Neural cell (in vitro differentiated cells): Measurements from ENCODE around the gene DHCR24. TPM values are rescaled to one million over a fixed set of nuclear protein-coding genes. Genes with fewer than 3 reads are reported as not detected.

Experiments used
- H2AFZ ChIP-seq: fragments of 200-600, 300-800 bp; sonication (generic), shearing (Covaris generic); 2 replicates; pipeline ENCODE4 v1.6.0; 2014; ENCODE audit warnings: low read depth, mild to moderate bottlenecking, antibody characterized with exemption, low read length, moderate library complexity
- H3F3A ChIP-seq: fragments of 200-600 bp; shearing (Covaris generic); 2 replicates; pipeline ENCODE4 v1.6.1; 2016; ENCODE audit warnings: mild to moderate bottlenecking, moderate library complexity, mixed read lengths, antibody characterized with exemption, low read length; ENCODE audit not compliant: insufficient read depth, poor library complexity, severe bottlenecking
- H3K27ac ChIP-seq: fragments of 200-600, 300-800 bp; sonication (generic), shearing (Covaris generic); 2 replicates; pipeline ENCODE4 v1.5.1; 2014; ENCODE audit warnings: mild to moderate bottlenecking, low read length, moderate library complexity
- H3K27me3 ChIP-seq: fragments of 300-800, 200-600 bp; sonication (generic), shearing (Covaris generic); 2 replicates; pipeline ENCODE4 v1.6.0; 2014; ENCODE audit warnings: mild to moderate bottlenecking, low read depth, low read length, moderate library complexity; ENCODE audit not compliant: insufficient read depth
- H3K36me3 ChIP-seq: fragments of 300-800, 200-600 bp; sonication (generic), shearing (Covaris generic); 2 replicates; pipeline ENCODE4 v1.5.1; 2014; ENCODE audit warnings: mild to moderate bottlenecking, antibody characterized with exemption, low read length, moderate library complexity; ENCODE audit not compliant: insufficient read depth
- H3K4me2 ChIP-seq: fragments of 300-800, 200-600 bp; sonication (generic), shearing (Covaris generic); 2 replicates; pipeline ENCODE4 v1.6.0; 2014; ENCODE audit warnings: mild to moderate bottlenecking, low read length
- H3K4me3 ChIP-seq: fragments of 300-800, 200-600 bp; sonication (generic), shearing (Covaris generic); 2 replicates; pipeline ENCODE4 v1.5.1; 2014; ENCODE audit warnings: mild to moderate bottlenecking, low read length, moderate library complexity
- H3K79me2 ChIP-seq: fragments of 200-600 bp; shearing (Covaris generic); replicated peaks from 2 replicates; pipeline ENCODE4 v1.6.0; 2014; ENCODE audit warnings: mild to moderate bottlenecking, low read length, moderate library complexity; ENCODE audit not compliant: insufficient read depth
- H3K9ac ChIP-seq: fragments of 300-800, 200-600 bp; sonication (generic), shearing (Covaris generic); 2 replicates; pipeline ENCODE4 v1.6.1; 2016; ENCODE audit warnings: mild to moderate bottlenecking, low read length, mixed read lengths
- H3K9me2 ChIP-seq: fragments of 200-600 bp; shearing (Covaris generic); 2 replicates; pipeline ENCODE4 v1.6.1; 2016; ENCODE audit warnings: mild to moderate bottlenecking, low read length, mixed read lengths; ENCODE audit not compliant: insufficient read depth
- H3K9me3 ChIP-seq: fragments of 200-600, 300-800 bp; sonication (generic), shearing (Covaris generic); 2 replicates; pipeline ENCODE4 v1.6.1; 2016; ENCODE audit warnings: mild to moderate bottlenecking, mixed run types, low read length, moderate library complexity, mixed read lengths
- H4K20me1 ChIP-seq: fragments of 200-600 bp; shearing (Covaris generic); 2 replicates; pipeline ENCODE4 v1.6.1; 2016; ENCODE audit warnings: mild to moderate bottlenecking, mixed run types; ENCODE audit not compliant: insufficient read depth
- EP300 ChIP-seq: fragments of 450-650 bp; conservative IDR thresholded peaks from 2 replicates; pipeline ENCODE4 v1.6.1; 2014; ENCODE audit warnings: antibody characterized with exemption, mild to moderate bottlenecking, moderate library complexity; ENCODE audit not compliant: poor library complexity, severe bottlenecking
- EZH2 ChIP-seq: fragments of 200-600, 300-800 bp; shearing (Covaris generic), sonication (generic); IDR thresholded peaks from 2 replicates; pipeline ENCODE4 v1.6.1; 2014; ENCODE audit warnings: antibody characterized with exemption, low read length, borderline replicate concordance, mild to moderate bottlenecking; ENCODE audit not compliant: insufficient read depth, poor library complexity, severe bottlenecking
- MXI1 ChIP-seq: fragments of 450-650 bp; conservative IDR thresholded peaks from 2 replicates; pipeline ENCODE4 v1.6.1; 2014; ENCODE audit warnings: antibody characterized with exemption, mild to moderate bottlenecking; ENCODE audit not compliant: poor library complexity, severe bottlenecking
- POLR2AphosphoS5 ChIP-seq: IDR thresholded peaks from 2 replicates; pipeline ENCODE4 v1.6.1; 2012
- RAD21 ChIP-seq: fragments of 450-650 bp; conservative IDR thresholded peaks from 2 replicates; pipeline ENCODE4 v1.6.1; 2014; ENCODE audit warnings: antibody characterized with exemption, mild to moderate bottlenecking, moderate library complexity
- SMC3 ChIP-seq: fragments of 450-650 bp; conservative IDR thresholded peaks from 2 replicates; pipeline ENCODE4 v1.6.1; 2014; ENCODE audit warnings: antibody characterized with exemption, mild to moderate bottlenecking, moderate library complexity; ENCODE audit not compliant: poor library complexity
- TAF1 ChIP-seq: IDR thresholded peaks from 2 replicates; pipeline ENCODE4 v1.6.1; 2012; ENCODE audit warnings: low read depth
- polyA plus RNA-seq: library from polyadenylated mRNA; depleted of rRNA; stranded (reverse); fragments of >200 nt; gene quantifications from 2 replicates; pipeline ENCODE4 v1.2.3, GENCODE V29; 2014
- TF ChIP-seq, protein P1 (sequence below): IDR thresholded peaks from 2 replicates; pipeline ENCODE4 v1.6.1; 2012; ENCODE audit warnings: borderline replicate concordance
- TF ChIP-seq, protein P2 (sequence below): fragments of 450-650 bp; IDR thresholded peaks from 2 replicates; pipeline ENCODE4 v1.5.1; 2014; ENCODE audit warnings: antibody characterized with exemption, mild to moderate bottlenecking, moderate library complexity; ENCODE audit not compliant: poor library complexity, severe bottlenecking

Gene DHCR24
- polyA plus RNA-seq, 1 donor from 2014 or later, result 91.3 TPM

DNA sequence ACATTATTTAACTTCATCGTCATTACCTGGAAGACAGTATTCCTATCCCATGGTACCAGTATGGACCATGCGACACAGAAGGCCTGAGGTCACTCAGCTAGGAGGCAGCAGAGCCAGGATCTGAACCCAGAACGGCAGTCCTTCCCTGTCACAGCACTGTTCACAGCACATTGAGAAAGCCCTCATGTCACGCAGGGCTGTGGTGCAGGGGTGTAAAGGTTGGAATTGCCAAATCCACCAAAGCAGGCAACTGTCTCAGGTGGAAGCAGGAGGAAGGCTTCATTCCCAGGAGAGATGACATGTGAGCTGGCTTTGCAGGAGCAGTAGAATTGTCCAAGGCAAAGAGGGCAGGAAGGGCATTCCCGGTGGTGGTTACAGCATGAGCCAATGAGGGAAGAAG is 75.9 kb downstream of the DHCR24 start:
- Histone ChIP-seq H3K4me3 (no peak overlapping the region), H3K9ac (no peak overlapping the region), H3K36me3 (no peaks in the 10 kb centered on the region), H3F3A (no peaks in the 10 kb centered on the region), H3K9me3 (no peaks in the 10 kb centered on the region), H2AFZ (no peak overlapping the region), H3K9me2 (no peaks in the 10 kb centered on the region), H4K20me1 (no peaks in the 10 kb centered on the region), H3K27me3 (no peaks in the 10 kb centered on the region), H3K79me2 (no peaks in the 10 kb centered on the region), H3K27ac (no peak overlapping the region), H3K4me2 (no peak overlapping the region)
- TF ChIP-seq TAF1 (no peak), EZH2 (no peak), SMC3 (no peak), POLR2AphosphoS5 (no peak), RAD21 (no peak), MXI1 (no peak), EP300 (no peak)
- TF ChIP-seq, protein P1, sequence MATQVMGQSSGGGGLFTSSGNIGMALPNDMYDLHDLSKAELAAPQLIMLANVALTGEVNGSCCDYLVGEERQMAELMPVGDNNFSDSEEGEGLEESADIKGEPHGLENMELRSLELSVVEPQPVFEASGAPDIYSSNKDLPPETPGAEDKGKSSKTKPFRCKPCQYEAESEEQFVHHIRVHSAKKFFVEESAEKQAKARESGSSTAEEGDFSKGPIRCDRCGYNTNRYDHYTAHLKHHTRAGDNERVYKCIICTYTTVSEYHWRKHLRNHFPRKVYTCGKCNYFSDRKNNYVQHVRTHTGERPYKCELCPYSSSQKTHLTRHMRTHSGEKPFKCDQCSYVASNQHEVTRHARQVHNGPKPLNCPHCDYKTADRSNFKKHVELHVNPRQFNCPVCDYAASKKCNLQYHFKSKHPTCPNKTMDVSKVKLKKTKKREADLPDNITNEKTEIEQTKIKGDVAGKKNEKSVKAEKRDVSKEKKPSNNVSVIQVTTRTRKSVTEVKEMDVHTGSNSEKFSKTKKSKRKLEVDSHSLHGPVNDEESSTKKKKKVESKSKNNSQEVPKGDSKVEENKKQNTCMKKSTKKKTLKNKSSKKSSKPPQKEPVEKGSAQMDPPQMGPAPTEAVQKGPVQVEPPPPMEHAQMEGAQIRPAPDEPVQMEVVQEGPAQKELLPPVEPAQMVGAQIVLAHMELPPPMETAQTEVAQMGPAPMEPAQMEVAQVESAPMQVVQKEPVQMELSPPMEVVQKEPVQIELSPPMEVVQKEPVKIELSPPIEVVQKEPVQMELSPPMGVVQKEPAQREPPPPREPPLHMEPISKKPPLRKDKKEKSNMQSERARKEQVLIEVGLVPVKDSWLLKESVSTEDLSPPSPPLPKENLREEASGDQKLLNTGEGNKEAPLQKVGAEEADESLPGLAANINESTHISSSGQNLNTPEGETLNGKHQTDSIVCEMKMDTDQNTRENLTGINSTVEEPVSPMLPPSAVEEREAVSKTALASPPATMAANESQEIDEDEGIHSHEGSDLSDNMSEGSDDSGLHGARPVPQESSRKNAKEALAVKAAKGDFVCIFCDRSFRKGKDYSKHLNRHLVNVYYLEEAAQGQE, result no peak
- TF ChIP-seq, protein P2, sequence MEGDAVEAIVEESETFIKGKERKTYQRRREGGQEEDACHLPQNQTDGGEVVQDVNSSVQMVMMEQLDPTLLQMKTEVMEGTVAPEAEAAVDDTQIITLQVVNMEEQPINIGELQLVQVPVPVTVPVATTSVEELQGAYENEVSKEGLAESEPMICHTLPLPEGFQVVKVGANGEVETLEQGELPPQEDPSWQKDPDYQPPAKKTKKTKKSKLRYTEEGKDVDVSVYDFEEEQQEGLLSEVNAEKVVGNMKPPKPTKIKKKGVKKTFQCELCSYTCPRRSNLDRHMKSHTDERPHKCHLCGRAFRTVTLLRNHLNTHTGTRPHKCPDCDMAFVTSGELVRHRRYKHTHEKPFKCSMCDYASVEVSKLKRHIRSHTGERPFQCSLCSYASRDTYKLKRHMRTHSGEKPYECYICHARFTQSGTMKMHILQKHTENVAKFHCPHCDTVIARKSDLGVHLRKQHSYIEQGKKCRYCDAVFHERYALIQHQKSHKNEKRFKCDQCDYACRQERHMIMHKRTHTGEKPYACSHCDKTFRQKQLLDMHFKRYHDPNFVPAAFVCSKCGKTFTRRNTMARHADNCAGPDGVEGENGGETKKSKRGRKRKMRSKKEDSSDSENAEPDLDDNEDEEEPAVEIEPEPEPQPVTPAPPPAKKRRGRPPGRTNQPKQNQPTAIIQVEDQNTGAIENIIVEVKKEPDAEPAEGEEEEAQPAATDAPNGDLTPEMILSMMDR, result no peak

DNA sequence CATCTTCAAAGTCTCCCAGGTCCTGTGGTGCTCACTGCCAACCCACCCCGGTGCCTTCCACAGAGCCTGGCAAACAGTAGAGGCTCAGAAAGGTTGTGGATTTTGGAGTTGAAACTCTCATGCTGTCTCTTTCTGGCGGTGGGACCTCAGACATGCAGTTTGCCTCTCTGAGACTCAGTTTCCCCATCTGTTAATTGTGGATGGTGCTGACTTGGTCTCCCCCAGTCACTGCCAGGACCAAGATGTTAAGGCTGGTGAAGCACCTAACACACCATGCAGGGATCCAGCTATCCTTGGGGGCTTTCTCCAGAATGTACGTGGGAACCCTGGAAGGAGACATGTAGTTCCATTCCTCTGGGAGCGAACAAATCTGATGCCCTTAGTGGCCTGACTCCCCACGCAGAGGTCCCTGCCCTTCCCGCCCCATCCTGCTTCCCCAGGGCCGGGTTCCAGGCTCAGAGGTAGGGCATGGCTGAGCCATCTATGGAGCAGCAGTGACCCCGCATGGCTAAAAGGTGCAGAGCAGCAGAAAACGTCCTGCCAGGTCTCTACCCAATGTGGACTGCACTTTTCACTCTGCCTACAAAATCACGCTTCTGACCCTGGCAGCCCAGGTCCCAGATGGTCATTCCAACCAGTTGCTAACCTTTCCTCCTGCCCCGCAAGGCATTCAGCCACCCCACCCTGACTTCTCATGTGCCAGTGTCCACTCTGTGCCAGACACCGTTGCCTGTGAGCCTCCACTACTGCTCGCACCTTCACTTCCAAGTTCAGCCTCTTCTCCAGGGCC is 76.6 kb downstream of the DHCR24 start:
- H3F3A ChIP-seq, result no peaks in the 10 kb centered on the region
- H3K27ac ChIP-seq, result no peak overlapping the region
- H3K9me3 ChIP-seq, result no peaks in the 10 kb centered on the region
- no peak overlapping the region for H3K4me3 ChIP-seq
- TF ChIP-seq POLR2AphosphoS5 (no peak), EZH2 (no peak), EP300 (no peak), SMC3 (peak; percentile 99), TAF1 (no peak), RAD21 (peak; percentile 99), MXI1 (peak; percentile 19)
- TF ChIP-seq, protein P2, result peak; percentile 98
- TF ChIP-seq, protein P1, result no peak
- H2AFZ ChIP-seq, result no peak overlapping the region
- H4K20me1 ChIP-seq, result no peaks in the 10 kb centered on the region
- H3K36me3 ChIP-seq, result no peaks in the 10 kb centered on the region
- H3K9ac ChIP-seq, result no peak overlapping the region
- no peaks in the 10 kb centered on the region for H3K27me3 ChIP-seq
- H3K4me2 ChIP-seq, result no peak overlapping the region
- no peaks in the 10 kb centered on the region for H3K79me2 ChIP-seq
- no peaks in the 10 kb centered on the region for H3K9me2 ChIP-seq
